NCI-H1436 treated with DMSO at 0.1 percent for 48 hours (cell line): ENCODE data around the gene PDPK1.

ENCODE experiments used
- DNase-seq: peaks from one replicate; lab custom pipeline; 2025; lab: John Stamatoyannopoulos, UW

The PDPK1 gene

GRCh38 chr16:2537451-2538379 lies at the start of gene PDPK1:
Gene PDPK1 (plus strand): TSS chr16:2538021. CDS start chr16:2538113, 92 bp downstream.
- peak; percentile 66 for DNase-seq

GRCh38 chr16:2489581-2489980 lies 48.2 kb upstream of the PDPK1 start:
- DNase-seq, result no peak

DNA sequence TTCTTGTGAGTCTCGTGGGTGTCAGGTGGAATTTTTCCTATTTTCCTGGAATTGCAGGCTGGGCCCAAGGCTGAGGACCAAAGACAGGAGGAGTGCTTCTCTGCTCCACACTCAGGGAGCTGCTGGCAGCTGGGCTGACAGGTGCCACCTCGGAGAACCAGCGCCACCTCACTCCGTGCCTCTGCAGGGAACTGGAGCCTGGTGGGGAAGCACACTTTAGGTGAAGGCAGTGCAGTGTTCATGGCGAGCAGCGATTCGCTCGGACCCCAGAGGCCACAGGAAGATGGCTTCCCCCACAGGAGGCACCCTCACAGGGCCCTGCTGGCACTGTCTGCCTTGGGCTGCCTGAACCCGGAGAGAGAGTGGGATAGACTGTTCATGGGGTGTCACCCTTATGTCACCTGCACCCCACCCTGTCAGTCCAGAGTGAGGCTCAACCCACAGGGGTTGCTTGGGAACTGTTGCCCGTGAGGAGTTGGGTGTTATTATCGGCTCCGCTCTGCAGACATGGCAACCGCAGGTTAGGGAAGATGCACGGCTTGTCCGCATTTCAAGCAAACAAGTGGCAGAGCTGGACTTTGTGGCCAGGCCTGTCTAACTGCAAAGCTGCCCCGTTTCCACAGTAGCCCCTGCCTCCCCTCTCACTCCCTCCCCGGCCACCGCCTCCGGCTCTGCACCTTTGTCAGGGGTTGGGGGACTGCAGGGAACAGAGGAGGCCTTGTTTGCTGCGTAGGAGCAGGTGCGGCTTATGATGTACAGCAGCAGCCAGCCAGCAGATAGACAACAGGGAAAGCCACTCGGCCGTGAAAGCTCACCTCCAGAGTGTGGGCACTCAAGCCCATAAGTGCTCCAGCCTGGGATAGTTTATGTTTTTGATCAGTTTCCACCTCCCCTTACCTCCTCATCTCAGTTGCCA lies 47.4 kb upstream of the PDPK1 start:
- no peak for DNase-seq

DNA sequence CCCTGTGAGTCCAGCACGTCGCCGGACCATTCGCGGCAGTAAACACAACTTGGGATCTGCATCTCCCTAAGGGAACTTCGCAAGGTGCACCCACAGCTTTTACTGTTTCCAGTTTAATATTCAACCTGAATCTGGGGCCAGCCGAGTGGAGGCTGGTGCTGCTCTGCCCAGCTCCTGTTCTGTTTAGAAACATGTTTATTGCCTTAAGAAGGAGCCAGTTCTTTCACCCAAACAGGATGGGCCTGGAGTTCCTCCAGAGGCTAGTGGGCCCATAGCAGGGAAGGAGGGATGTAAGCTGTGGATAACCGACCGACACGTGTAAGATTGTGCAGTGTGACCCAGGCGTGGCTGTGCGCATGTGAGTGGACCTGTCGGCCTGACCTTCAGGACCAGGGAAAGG lies 45.5 kb upstream of the PDPK1 start:
- DNase-seq, result no peak

DNA sequence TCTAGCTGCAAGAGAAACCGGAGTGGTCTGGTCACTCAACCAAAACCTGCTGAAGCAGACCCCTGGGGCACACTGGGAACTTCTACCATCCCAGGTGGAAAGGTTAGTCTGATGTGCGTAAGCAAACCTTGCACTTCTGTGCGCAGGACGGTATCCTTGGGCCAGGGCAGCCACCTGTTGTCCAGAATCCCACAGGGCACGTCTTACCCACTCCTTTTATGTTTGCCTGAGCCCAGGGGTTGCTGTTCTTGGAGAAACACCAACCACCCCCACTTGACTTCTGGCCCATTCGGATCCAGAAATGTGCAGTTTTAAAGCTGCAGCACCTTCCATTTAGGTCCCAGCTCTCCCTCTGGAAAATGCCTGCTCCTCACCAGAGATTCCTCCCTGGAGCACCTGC lies 44.2 kb upstream of the PDPK1 start:
- no peak for DNase-seq

- DNase-seq, result no peak
These were observed 43.2 kb upstream of the PDPK1 start for GRCh38 chr16:2494616-2495015.

GRCh38 chr16:2495041-2495440 lies 42.8 kb upstream of the PDPK1 start:
- DNase-seq, result no peak

GRCh38 chr16:2496223-2497115 lies 41.4 kb upstream of the PDPK1 start:
- DNase-seq, result no peak

- DNase-seq, result no peak
These were observed 40.6 kb upstream of the PDPK1 start for GRCh38 chr16:2497116-2497630.

- DNase-seq, result no peak
These were observed 39.9 kb upstream of the PDPK1 start for GRCh38 chr16:2497695-2498484.

GRCh38 chr16:2498531-2499253 lies 39.1 kb upstream of the PDPK1 start:
- no peak for DNase-seq

DNA sequence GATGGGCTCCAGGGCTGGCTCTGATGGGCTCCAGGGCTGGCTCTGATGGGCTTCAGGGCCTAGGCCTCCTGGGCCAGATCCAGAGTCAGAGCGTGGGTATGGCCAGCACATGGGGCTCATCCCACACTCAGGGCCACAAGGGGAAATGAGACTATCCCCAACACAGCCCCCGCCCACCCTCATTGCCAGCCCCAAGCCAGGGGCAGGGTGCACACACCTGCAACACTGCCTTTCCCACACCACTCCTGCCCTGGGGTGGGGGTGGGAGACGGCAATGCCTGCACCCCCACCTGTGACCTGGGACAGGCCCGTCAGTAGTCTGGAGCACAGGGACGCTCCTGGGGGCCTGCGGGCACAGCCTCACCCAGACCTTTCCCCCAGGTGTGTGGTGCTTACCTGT lies 38.4 kb upstream of the PDPK1 start:
- DNase-seq, result no peak

DNA sequence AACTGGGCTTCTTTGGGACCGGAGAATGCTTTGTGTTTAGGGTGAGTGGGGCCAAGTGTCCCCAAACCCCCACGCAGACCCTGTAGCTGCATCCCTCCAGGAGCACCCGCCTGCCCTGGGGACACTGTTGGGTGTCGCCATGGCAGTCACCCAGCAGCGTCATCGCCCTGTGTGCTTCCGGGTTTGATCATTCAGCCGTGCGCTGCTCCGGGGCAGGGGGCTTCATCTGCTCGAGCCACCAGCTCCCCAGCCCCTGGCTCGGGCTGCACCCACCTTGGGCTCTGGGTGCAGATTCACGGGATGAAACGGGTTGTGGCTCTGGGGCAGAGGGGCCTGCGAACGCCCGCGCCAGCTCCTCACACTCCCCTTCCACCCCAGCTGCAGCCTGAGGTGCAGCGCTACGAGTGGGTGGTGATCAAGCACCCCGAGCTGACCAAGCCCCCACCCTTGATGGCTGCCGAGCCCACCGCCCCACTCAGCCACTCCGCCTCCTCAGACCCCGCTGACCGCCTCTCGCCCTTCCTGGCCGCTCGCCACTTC lies 37.9 kb upstream of the PDPK1 start:
- DNase-seq, result no peak

- DNase-seq, result no peak
These were observed 37.3 kb upstream of the PDPK1 start for GRCh38 chr16:2500430-2500917.

GRCh38 chr16:2500918-2501750 lies 36.7 kb upstream of the PDPK1 start:
- no peak for DNase-seq

- no peak for DNase-seq
These were observed 35.6 kb upstream of the PDPK1 start for GRCh38 chr16:2501946-2502895.

- no peak for DNase-seq
These were observed 32.1 kb upstream of the PDPK1 start for GRCh38 chr16:2505695-2506094.
